Stimulated activated CD4-positive, alpha-beta T cell treated with anti-CD3 and anti-CD28 coated beads, Interleukin-4, amount 100 ng/mL, for 4 hours (primary cell): ENCODE data around the gene ANKS1B.

Experiments used
- DNase-seq, 2 experiments: peaks; one replicate each; pipeline ENCODE4 v3.0.0-alpha.2; 2020

The ANKS1B gene

DNA sequence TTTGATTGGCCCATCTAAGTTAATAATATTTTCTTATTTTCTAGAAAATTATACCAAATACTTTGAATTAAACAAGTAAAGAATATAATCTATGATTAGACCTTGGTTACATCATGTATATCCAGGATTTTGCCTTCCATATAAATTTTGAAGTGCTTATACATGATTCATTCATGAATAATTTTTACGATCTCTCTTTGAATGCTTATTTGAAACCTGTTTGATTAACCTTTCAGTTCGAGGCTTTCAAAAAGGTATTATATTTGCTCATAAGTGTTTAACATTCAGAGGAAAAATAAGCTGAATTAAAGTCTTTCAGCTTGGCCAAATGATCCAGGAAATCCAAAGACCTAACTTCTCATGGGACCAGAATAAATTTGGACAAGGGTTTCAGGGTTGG, 832.4 kb downstream of the ANKS1B start:
- no peak for DNase-seq

DNA sequence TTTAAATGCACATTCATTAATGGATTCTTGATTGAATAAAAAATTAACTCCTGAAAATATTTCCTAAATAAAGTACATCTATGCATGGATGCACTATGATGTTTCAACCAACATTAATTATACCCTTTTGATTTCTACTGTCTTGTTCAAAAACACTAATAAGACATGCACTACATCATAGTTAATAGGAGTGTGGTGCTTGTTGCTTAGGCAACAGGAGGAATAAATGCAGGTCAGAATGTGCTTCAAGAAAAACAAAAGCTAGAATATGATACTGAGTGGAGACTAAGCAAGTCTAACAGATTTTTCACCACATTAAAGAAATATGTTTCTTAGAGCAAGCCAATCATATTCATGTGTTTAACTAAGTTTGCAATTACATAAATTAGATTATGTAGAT, 833.0 kb downstream of the ANKS1B start:
- DNase-seq: no peak

- DNase-seq: no peak
Observed at GRCh38 chr12:99147130-99147529, 837.6 kb downstream of the ANKS1B start.

GRCh38 chr12:99146730-99147129, 838.0 kb downstream of the ANKS1B start:
- no peak for DNase-seq

- DNase-seq: no peak
Observed at GRCh38 chr12:99146185-99146584, 838.6 kb downstream of the ANKS1B start.

GRCh38 chr12:99142651-99143050, 842.1 kb downstream of the ANKS1B start:
- no peak for DNase-seq

- no peak for DNase-seq
Observed at GRCh38 chr12:99140017-99140720, 844.6 kb downstream of the ANKS1B start.

DNA sequence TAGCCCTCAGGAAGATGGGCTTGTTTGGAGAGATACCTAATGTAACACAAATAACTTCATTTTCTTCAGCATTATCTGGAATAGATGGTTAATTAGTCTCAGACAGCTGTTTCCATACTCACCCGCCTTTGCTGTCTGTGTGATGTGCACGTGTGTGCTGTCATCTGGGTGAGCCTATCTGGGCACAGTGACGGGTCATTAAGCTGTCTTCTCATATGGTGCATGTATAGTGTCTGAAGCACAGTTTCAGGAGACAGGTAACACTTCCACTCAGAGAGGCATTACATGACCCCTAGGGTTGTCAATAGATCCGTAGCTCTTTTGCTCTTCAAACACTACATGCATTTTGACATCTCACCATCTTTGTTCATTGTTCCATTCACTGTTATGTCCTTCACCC, 846.3 kb downstream of the ANKS1B start:
- DNase-seq: no peak

DNA sequence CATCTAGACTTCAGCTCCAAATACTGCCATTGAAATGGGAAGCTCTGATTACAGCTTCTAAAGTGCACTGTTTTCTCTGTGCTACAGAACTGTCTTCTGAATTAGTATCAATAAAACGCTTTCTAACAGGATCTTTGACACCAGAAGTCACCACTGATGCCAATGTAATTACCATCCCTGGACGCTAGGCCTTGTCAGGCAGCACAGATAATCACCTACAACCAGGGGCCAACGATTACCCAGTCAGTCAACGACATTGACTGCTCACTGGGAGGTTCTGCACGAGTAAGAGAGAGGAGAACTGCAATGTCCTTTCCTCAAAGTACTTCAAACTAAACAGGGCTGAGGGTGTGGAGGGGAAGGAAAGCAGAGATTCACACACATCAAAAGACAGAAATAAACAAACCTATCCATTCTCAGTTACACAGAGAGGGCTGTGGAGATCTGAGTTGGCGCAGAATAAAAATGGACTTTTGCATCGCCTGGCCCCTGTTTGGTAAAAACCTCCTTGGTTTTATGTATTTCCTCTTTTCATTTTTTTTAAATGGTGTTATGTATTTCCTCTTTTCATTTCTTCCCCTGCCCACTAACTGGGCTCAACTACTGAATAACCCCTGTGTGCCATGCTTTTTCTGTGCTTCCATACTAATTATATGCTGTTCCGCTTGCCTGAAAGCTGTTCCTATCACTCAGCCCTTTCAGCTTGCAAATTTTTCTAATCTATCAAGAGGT, 847.4 kb downstream of the ANKS1B start:
- no peak for DNase-seq

- DNase-seq: no peak
Observed at GRCh38 chr12:99136516-99136915, 848.2 kb downstream of the ANKS1B start.

DNA sequence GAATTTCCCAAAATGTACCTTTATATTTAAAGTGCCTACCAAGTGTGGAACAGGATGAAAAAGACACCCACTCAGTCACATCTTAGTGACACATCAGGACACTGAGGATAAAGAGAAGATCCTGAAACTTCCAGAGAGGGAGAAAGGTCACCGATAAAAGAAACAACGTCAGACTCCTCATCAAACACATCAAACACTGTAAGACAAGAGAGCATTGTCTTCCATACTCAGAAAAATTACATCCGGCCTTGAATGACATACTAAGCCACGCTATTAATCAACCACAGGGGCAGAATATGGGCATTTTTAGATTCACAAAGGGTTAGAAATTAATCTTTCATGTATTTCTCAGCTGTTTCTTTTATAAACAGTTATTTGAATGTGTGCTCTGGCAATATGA, 849.4 kb downstream of the ANKS1B start:
- DNase-seq: no peak

GRCh38 chr12:99133401-99133800, 851.3 kb downstream of the ANKS1B start:
- DNase-seq: no peak

- no peak for DNase-seq
Observed at GRCh38 chr12:99131751-99132199, 853.0 kb downstream of the ANKS1B start.

DNA sequence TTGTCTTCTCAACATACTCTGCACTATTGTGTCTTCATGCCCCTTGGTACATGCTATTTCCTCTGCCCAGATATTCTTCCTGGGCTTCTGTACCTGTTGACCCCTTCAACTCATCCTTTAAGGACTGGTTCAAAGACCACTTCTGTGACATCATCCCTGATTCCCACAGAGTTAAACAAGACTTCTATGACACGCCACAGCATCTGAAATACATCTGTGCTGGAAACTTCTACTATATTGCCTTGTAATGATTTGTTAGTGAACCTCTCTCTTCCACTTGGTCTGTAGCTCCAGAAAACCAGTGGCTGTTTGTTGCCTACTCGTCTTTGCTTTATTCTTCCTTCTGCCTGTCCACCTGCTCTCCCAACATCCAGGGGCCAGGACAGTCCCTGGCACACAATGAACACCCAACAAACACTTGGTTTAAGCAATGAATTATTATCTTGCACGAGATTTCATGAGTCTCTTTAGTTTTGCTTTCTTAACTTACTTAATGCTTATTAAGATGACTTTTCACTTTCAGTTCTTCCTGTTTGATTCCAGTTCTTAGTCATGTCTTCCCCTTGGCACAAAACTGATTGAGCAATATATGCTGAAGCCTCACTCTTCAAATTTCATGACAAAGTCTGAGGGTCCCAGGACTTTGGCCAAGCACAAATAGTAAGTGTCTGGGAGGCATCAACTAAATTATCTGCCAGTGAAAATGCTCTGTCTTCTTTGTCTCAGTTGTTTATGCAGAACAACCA, 853.8 kb downstream of the ANKS1B start:
- DNase-seq: no peak

- no peak for DNase-seq
Observed at GRCh38 chr12:99128246-99128802, 856.4 kb downstream of the ANKS1B start.

GRCh38 chr12:99122959-99123358, 861.8 kb downstream of the ANKS1B start:
- no peak for DNase-seq

DNA sequence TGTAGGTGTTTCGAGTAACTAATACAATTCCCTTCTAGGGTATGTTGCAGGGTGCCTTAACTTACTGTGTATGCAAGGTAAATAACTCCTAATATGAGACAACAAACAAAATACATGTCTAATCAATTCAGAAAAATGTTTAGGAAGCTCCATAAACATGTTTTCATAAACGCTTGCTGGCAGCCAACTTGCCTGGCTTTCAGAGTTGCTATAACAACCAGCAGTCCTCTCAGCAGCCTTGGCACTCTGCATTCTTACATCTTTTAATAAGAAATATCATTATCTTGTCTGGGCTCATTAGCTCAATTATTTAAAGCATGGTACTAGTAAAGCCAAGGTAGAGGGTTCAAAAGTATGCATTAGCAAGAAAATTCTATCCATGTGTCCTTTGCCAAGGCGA, 862.2 kb downstream of the ANKS1B start:
- DNase-seq: no peak

- no peak for DNase-seq
Observed at GRCh38 chr12:99121546-99121945, 863.2 kb downstream of the ANKS1B start.

DNA sequence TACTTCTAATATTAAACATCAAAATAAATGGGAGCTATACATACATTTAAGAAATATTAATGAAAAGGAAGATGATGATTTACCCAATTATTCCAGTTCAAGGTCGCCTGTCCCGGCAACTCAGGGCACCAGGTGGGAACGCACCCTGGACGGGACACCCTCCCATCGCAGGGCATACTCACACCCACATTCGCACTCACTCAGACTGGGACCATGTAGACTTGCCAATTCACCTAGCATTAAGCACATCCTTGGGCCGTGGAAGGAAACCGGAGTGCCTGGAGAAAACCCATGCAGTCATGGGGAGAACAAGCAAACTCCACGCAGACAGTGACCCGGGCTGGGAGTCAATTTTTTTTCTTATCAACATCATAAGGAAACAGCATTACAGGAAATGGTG, 864.8 kb downstream of the ANKS1B start:
- no peak for DNase-seq

DNA sequence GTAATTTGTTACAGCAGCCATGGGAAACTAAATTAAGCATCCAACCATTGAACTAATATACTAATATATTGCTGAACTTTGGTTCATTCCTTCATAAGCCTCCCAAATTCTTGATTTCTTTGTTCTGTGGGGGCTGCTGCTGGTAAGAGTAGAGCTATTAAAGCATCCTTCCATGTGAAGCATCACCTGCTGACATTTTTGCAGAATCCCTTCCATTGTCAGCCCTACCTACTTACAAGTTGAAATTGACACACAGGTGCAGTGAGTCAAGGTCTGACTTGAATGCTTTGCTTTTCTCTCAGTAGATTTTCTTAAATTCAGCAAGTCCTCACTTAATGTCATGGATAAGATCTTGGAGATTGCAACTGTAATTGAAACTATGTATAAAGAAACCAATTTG, 865.3 kb downstream of the ANKS1B start:
- DNase-seq: no peak

DNA sequence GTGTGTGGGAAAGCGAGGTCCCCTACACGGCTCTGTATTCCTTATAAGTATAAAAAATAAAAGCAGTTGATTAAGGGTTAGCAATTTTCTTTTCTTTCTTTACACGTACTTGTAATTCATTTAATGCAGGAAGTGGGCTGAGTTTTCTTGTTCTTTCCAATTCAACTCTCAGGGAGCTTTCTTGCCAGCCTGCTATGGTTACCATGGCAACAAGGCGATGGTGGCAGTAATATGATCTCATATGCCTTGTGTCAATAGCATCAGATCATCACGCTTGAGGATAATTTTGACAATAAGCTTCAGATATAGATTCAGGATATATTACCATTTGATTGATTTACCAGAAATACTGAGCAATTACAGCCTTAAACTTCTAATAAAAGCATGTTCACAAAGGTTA, 873.1 kb downstream of the ANKS1B start:
- no peak for DNase-seq

DNA sequence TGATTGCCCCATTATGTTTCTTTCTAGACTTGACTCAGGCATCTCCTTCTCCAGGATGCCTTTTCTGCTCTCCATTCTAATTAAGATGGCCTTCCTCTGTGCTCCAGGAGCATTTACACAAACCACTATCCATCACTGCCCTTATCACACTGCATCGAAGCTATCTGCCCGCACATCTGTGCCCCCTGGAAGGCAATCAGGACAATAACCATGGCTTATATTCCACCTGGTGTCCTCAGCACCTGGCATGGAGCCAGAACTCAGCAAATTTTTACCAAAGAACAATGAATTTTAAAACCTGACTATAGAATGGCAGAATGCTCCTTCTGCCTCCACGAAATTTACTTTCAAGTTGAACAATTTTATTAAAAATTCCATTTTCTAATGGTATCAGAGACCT, 873.9 kb downstream of the ANKS1B start:
- DNase-seq: no peak

- no peak for DNase-seq
Observed at GRCh38 chr12:99110212-99110611, 874.5 kb downstream of the ANKS1B start.

- no peak for DNase-seq
Observed at GRCh38 chr12:99108924-99109323, 875.8 kb downstream of the ANKS1B start.
